Heart left ventricle (tissue), 16 donors: ENCODE data around the gene RMND5A. TPM values are rescaled to one million over a fixed set of nuclear protein-coding genes. Genes with fewer than 3 reads are reported as not detected.

Source experiments
- ATAC-seq, 4 donors: fragments of 200-7000 bp; cut with Tn5 transposase; one replicate each; pipeline ENCODE4 v1.9.1; 2020 to 2022; ENCODE audit warnings: moderate library complexity in 4 of 4, mild to moderate bottlenecking in 3 of 4, moderate number of reproducible peaks in 1 of 4
- DNase-seq, 5 donors: peaks; one replicate each; pipeline ENCODE4 v3.0.0-alpha.2; 2020
- H3K27ac ChIP-seq, 12 donors: fragments of 200-600 bp; sonication (generic) in 4 of 12; one replicate each; pipeline versions ENCODE4 v1.5.0 to v1.8.0; 2016 to 2022; ENCODE audit warnings: mild to moderate bottlenecking in 2 of 12
- H3K27me3 ChIP-seq, 9 donors: fragments of 200-600 bp; sonication (generic) in 2 of 9; one replicate each; pipeline versions ENCODE4 v1.5.1 to v1.8.0; 2016 to 2022; ENCODE audit warnings: mild to moderate bottlenecking in 3 of 9
- H3K36me3 ChIP-seq, 9 donors: fragments of 200-600 bp; sonication (generic) in 2 of 9; one replicate each; pipeline versions ENCODE4 v1.5.0 to v1.8.0; 2018 to 2022; ENCODE audit warnings: mild to moderate bottlenecking in 2 of 9
- H3K4me1 ChIP-seq, 12 donors: fragments of 200-600 bp; sonication (generic) in 4 of 12; one replicate each; pipeline versions ENCODE4 v1.5.0 to v1.8.0; 2016 to 2022; ENCODE audit warnings: mild to moderate bottlenecking in 3 of 12
- H3K4me3 ChIP-seq, 12 donors: fragments of 200-600 bp; sonication (generic) in 4 of 12; one replicate each; pipeline versions ENCODE4 v1.5.0 to v1.8.0; 2017 to 2022; ENCODE audit warnings: mild to moderate bottlenecking in 9 of 12, moderate library complexity in 4 of 12
- H3K9me3 ChIP-seq, 12 donors: fragments of 200-600 bp; sonication (generic) in 4 of 12; one replicate each; pipeline versions ENCODE4 v1.5.0 to v1.8.0; 2016 to 2022; ENCODE audit warnings: mild to moderate bottlenecking in 1 of 12
- POLR2A ChIP-seq, 2 donors: fragments of 450-650 bp; IDR thresholded peaks; one replicate each; pipeline ENCODE4 v1.6.1; 2017; ENCODE audit warnings: antibody characterized with exemption in 2 of 2, mild to moderate bottlenecking in 2 of 2, moderate library complexity in 2 of 2
- WGBS, 4 donors: extraction: QIAGEN DNeasy Blood & Tissue Kit in 2 of 4; methylation state at CpG; one replicate each; pipeline versions ENCODE4 v1.1.5 to v1.1.7; 2013 to 2018; 5-methylcytosine and 5-hydroxymethylcytosine counted together
- intact Hi-C, 10 donors: fragments of 100-400 bp; cut with DNase I; formaldehyde crosslinking; loops; one replicate each; pipeline versions ENCODE4 v1.11.1 to v1.14.2; 2022
- polyA plus RNA-seq, 2 donors: library from polyadenylated mRNA; stranded (reverse); fragments of 200-250 nt; gene quantifications; one replicate each; pipeline ENCODE4 v1.2.3, GENCODE V29; 2013
- total RNA-seq, 9 donors: library from RNA; depleted of rRNA in 2 of 9; stranded (reverse); fragments of >200 nt in 2 of 9; fragmentation: NEBNext Ultra II Directional in 3 of 9; extraction: Animal tissue kit (Norgen Biotek cat#: 25700) in 3 of 9; gene quantifications; one replicate each; pipeline versions ENCODE4 v1.1.0 to v1.2.4, GENCODE V29; 2016 to 2023
- TF ChIP-seq, protein P1 (sequence below), 12 donors: fragments of 200-600 bp; sonication (generic) in 4 of 12; IDR thresholded peaks; one replicate each; pipeline versions ENCODE4 v1.5.0 to v1.8.0; 2018 to 2022; ENCODE audit warnings: antibody characterized with exemption in 12 of 12, mild to moderate bottlenecking in 5 of 12
- donor health status: ischemic (EF 13 %, LVEDD 7.1; RV severe dilation, severe dysfunction).
- donor health status: healthy with polysubstance abuse.
- donor health status: DM: no; HTN: yes; CAD: no.
- donor health status: DM: no; HTN: no; CAD: no.
- donor health status: ischemic (EF 25% LVEDD 6.9; RV normal size, moderate dysfunction).
- donor health status: ischemic (EF 25% LVEDD 5.7; RV mildly dilated, moderate dysfunction).
- donor health status: healthy.
- donor health status: DM: yes; HTN: yes; CAD: no.
- donor health status: ischemic (EF 35%, LVEDD 5.7; RV mildly dilated, moderate dysfunction).
- donor health status: nonischemic (EF 11% LVEDD 7.7; RV severe dilation, severe dysfunction).
- donor health status: DM: yes; HTN: yes; CAD: no.
- donor health status: PGD.
- donor health status: ischemic (EF 29% LVEDD 5.4; RV normal size, mild dysfunction).
- donor health status: nonischemic (EF 23%, LVEDD 6.1; RV moderate dilation, normal function).

RMND5A gene
- total and polyA plus RNA-seq, 11 donors = 29.9 to 148 (median 90.7) TPM

DNA sequence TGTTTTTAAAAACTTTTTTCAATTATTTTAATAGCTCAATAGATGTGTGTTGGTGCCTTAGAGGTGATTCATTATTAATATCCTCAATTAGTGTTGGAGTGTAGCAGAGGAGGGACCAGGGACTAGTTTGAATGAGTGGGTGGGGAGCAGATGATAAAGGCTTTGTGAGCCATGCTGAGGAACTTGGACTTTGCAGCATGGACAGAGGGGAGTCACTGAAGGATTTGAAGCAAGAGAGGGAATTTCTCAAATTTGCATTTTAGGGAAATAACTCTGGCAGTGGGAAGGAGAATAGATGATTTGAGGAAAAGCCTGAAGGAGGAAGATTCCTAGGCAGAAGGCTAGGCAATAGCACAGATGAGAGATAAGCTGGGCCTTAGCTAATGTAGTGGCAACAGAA lies 42.3 kb upstream of the RMND5A start:
- Histone ChIP-seq H3K4me1 (peaks cover 0 to 16% (median 0%) of the 10 kb centered on the region in 12 donors), H3K36me3 (no peaks in the 10 kb centered on the region), H3K27ac (no peak overlapping the region), H3K9me3 (peaks cover 0 to 4% (median 0%) of the 10 kb centered on the region in 12 donors), H3K4me3 (no peak overlapping the region), H3K27me3 (no peaks in the 10 kb centered on the region)
- DNase-seq (no peak), ATAC-seq (no peak)
- intact Hi-C loops = loop anchor here in 2 of 10 donors (10.0 kb wide), 1 partner anchor 53 kb away; the partner anchor contains the start of gene RNF103 (in 2 of the 2)
- TF ChIP-seq, protein P1, sequence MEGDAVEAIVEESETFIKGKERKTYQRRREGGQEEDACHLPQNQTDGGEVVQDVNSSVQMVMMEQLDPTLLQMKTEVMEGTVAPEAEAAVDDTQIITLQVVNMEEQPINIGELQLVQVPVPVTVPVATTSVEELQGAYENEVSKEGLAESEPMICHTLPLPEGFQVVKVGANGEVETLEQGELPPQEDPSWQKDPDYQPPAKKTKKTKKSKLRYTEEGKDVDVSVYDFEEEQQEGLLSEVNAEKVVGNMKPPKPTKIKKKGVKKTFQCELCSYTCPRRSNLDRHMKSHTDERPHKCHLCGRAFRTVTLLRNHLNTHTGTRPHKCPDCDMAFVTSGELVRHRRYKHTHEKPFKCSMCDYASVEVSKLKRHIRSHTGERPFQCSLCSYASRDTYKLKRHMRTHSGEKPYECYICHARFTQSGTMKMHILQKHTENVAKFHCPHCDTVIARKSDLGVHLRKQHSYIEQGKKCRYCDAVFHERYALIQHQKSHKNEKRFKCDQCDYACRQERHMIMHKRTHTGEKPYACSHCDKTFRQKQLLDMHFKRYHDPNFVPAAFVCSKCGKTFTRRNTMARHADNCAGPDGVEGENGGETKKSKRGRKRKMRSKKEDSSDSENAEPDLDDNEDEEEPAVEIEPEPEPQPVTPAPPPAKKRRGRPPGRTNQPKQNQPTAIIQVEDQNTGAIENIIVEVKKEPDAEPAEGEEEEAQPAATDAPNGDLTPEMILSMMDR (IDR thresholded peaks at IDR 0.05) = no peak

DNA sequence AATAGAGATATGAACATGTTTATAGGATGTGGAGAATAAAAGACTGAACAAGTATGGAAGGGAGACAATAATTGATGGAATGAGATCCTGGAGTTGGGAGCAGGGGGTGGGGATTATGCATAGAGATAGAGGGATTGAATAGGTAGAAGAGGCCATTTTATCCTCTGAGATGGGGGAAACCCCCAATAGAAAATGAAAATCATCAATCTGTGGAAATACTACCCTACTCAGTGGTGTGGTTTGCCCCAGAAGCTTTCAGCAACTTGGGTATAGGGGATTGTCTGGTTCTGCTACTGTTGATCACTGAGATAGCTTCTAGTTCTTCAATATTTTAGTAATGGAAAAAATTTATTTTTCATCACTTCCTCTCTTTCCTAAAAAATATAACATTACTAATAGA lies 41.1 kb upstream of the RMND5A start:
- Histone ChIP-seq H3K36me3 (no peaks in the 10 kb centered on the region), H3K4me1 (peaks cover 0 to 12% (median 0%) of the 10 kb centered on the region in 12 donors), H3K27ac (no peak overlapping the region), H3K27me3 (no peaks in the 10 kb centered on the region), H3K9me3 (peaks cover 0 to 4% (median 0%) of the 10 kb centered on the region in 12 donors), H3K4me3 (no peak overlapping the region)
- TF ChIP-seq, protein P1 (IDR thresholded peaks at IDR 0.05) = no peak
- no peak for TF ChIP-seq POLR2A (IDR thresholded peaks at IDR 0.05)
- intact Hi-C loops = loop anchor here in 2 of 10 donors (10.0 kb wide), 1 partner anchor 54 kb away; the partner anchor contains the start of gene RNF103 (in 2 of the 2)
- ATAC-seq (no peak), DNase-seq (no peak)

DNA sequence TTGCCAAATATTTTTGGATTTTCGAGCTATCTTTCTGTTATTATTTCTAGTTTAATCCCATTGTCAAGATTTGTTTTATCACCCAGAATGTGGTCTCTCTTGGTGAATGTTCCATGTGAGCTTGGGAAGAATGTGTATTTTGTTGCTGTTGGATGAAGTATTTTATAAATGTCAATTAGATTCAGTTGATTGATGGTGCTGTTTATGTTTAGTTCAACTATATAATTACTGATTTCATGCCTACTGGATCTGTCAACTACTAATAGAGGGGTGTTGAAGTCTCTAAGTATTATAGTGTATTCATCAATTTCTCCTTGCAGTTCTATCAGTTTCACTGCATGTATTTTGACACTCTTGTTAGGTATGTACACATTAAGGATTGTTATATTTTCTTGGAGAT lies 34.7 kb upstream of the RMND5A start:
- intact Hi-C loops = no loop called here
- H3K4me3 ChIP-seq = no peak overlapping the region
- 86 to 96% (median 92%) methylated on average over 1 of the region's 1 CpG for whole genome bisulfite sequencing, 4 donors

DNA sequence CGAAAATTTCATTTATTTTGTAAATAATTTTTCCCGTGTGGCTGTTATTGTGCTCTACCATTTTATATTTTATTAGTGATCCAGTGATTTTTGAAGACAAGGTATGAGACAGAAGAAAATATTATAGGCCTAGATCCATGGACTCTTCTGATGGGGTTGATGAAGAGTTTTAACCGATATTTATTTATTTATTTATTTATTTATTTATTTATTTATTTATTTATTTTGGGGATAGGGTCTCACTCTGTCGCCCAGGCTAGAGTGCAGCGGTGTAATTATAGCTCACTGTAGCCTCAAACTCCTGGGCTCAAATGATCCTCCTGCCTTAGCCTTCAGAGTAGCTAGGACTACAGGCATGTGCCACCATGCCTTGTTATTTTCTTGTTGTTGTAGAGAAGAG lies 33.6 kb upstream of the RMND5A start:
- intact Hi-C loops = no loop called here
- WGBS, 4 donors = 96 to 97% (median 96%) methylated on average over 5 of the region's 5 CpGs
- H3K36me3 ChIP-seq = no peaks in the 10 kb centered on the region
- H3K27me3 ChIP-seq = no peaks in the 10 kb centered on the region
- H3K4me3 ChIP-seq = no peak overlapping the region
- DNase-seq (no peak), ATAC-seq (no peak)
- TF ChIP-seq, protein P1 (IDR thresholded peaks at IDR 0.05) = no peak
- no peak for TF ChIP-seq POLR2A (IDR thresholded peaks at IDR 0.05)
- no peaks in the 10 kb centered on the region for H3K4me1 ChIP-seq
- no peaks in the 10 kb centered on the region for H3K9me3 ChIP-seq
- no peak overlapping the region for H3K27ac ChIP-seq

More for the DNA sequence above, 34.7 kb upstream of the RMND5A start:
- no peak for TF ChIP-seq POLR2A (IDR thresholded peaks at IDR 0.05)
- Histone ChIP-seq H3K9me3 (no peaks in the 10 kb centered on the region), H3K36me3 (no peaks in the 10 kb centered on the region), H3K27ac (no peak overlapping the region), H3K4me1 (no peaks in the 10 kb centered on the region), H3K27me3 (no peaks in the 10 kb centered on the region)
- ATAC-seq (no peak), DNase-seq (no peak)

DNA sequence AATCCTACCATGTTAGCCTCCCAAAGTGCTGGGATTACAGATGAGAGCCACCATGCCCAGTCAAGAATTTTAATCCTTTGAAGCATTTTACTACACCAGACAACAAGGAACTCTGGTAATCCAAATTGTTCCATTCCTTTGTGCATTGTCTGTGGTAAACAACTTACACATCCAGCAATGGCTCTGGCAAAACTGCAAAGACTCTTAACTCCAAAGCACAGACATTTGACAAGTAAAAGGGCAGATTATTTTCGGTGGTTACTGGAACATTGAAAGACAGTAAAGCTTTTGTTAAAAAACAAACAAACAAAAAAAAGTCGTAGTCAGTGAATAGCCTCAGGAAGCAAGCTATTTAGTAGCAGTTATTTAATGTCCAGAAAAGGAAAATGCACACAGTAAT lies 33.2 kb upstream of the RMND5A start:
- H3K9me3 ChIP-seq = no peaks in the 10 kb centered on the region
- no peaks in the 10 kb centered on the region for H3K27me3 ChIP-seq
- DNase-seq (no peak), ATAC-seq (no peak)
- H3K27ac ChIP-seq = no peak overlapping the region
- intact Hi-C loops = no loop called here
- H3K36me3 ChIP-seq = no peaks in the 10 kb centered on the region
- TF ChIP-seq, protein P1 (IDR thresholded peaks at IDR 0.05) = no peak
- TF ChIP-seq POLR2A (IDR thresholded peaks at IDR 0.05) = no peak
- whole genome bisulfite sequencing, 4 donors = 73 to 77% (median 76%) methylated on average over 2 of the region's 2 CpGs
- no peaks in the 10 kb centered on the region for H3K4me1 ChIP-seq
- no peak overlapping the region for H3K4me3 ChIP-seq
